Measurements from ENCODE around the gene HP. TPM values are rescaled to one million over a fixed set of nuclear protein-coding genes. Genes with fewer than 3 reads are reported as not detected.
A peak's percentile ranks its signal among the peaks of the same experiment; 100 is the strongest.

The HP gene
- total and polyA plus RNA-seq, 2 of the 13 experiments (the other 11 are each of a cell fraction or from before 2014, with no cell fraction given): 387 to 524 TPM

GRCh38 chr16:72042157-72042660, 12.1 kb upstream of the HP start (continued):
- TF ChIP-seq ZBTB33 (CRISPR knock-in tag; IDR thresholded peaks at IDR 0.05) (peak; percentile 91), ZNF501 (CRISPR knock-in tag; IDR thresholded peaks at IDR 0.05) (peak; percentile 54; the same call in 1 of the 2 replicates), ZBTB26 (CRISPR knock-in tag; IDR thresholded peaks at IDR 0.05; ENCODE audit: borderline replicate concordance) (peak; percentile 59; the same call in 1 of the 2 replicates), ZBTB20 (CRISPR knock-in tag; IDR thresholded peaks at IDR 0.05; ENCODE audit: borderline replicate concordance, low read depth) (peak; percentile 23; the same call in 1 of the 2 replicates), FUBP1 (CRISPR knock-in tag; IDR thresholded peaks at IDR 0.05; ENCODE audit: borderline replicate concordance) (no peak), NCOA2 (CRISPR knock-in tag; IDR thresholded peaks at IDR 0.05) (peak; percentile 16; the same call in 1 of the 2 replicates), ZFP91 (CRISPR knock-in tag; IDR thresholded peaks at IDR 0.05; ENCODE audit: borderline replicate concordance) (0 out of 2 replicates have a peak, but pooled peaks have one; percentile 33), TBX2 (CRISPR knock-in tag; IDR thresholded peaks at IDR 0.05; ENCODE audit: borderline replicate concordance) (peak; percentile 57; the same call in 1 of the 2 replicates), ZFX (CRISPR knock-in tag; IDR thresholded peaks at IDR 0.05; ENCODE audit: low read depth) (peak; percentile 17; the same call in 1 of the 2 replicates), ZNF331 (CRISPR knock-in tag; IDR thresholded peaks at IDR 0.05) (peak; percentile 45; the same call in 1 of the 2 replicates), MIXL1 (CRISPR knock-in tag; IDR thresholded peaks at IDR 0.05) (peak; percentile 60; the same call in 1 of the 2 replicates), HCFC1 (IDR thresholded peaks at IDR 0.05; ENCODE audit: low read depth, low read length) (no peak), ATF1 (CRISPR knock-in tag; IDR thresholded peaks at IDR 0.05) (0 out of 2 replicates have a peak, but pooled peaks have one; percentile 8), ASH2L (IDR thresholded peaks at IDR 0.05; ENCODE audit: insufficient read length, low read depth, low read length) (no peak), HNRNPLL (IDR thresholded peaks at IDR 0.05; ENCODE audit: low read depth, low read length, poor library complexity, severe bottlenecking) (no peak), THRA (CRISPR knock-in tag; IDR thresholded peaks at IDR 0.05; ENCODE audit: borderline replicate concordance) (peak; percentile 40; the same call in 1 of the 2 replicates), GFI1 (CRISPR knock-in tag; IDR thresholded peaks at IDR 0.05; ENCODE audit: borderline replicate concordance) (no peak), MED1 (CRISPR knock-in tag; IDR thresholded peaks at IDR 0.05) (peak; percentile 54; the same call in 1 of the 2 replicates), GABPB1 (CRISPR knock-in tag; IDR thresholded peaks at IDR 0.05) (peak; percentile 33; the same call in 1 of the 2 replicates), HOXA5 (CRISPR knock-in tag; IDR thresholded peaks at IDR 0.05) (0 out of 2 replicates have a peak, but pooled peaks have one; percentile 38), SOX6 (IDR thresholded peaks at IDR 0.05) (no peak), SOX6 (CRISPR knock-in tag; IDR thresholded peaks at IDR 0.05) (peak; percentile 54)

All from HepG2 (cell line).